Activated naive CD8-positive, alpha-beta T cell (primary cell): ENCODE data around the gene AKAP11.
A peak's percentile ranks its signal among the peaks of the same experiment; 100 is the strongest.

Experiments
- H3K27ac Mint-ChIP-seq: one replicate; pipeline ENCODE4 v1.8.0; 2021; ENCODE audit warnings: mixed read lengths
- H3K27me3 Mint-ChIP-seq: one replicate; pipeline ENCODE4 v1.8.0; 2021; ENCODE audit warnings: mixed read lengths
- H3K36me3 Mint-ChIP-seq: one replicate; pipeline ENCODE4 v1.8.0; 2021; ENCODE audit warnings: mixed read lengths
- H3K4me1 Mint-ChIP-seq: one replicate; pipeline ENCODE4 v1.8.0; 2021; ENCODE audit warnings: low read depth, mixed read lengths
- H3K4me3 Mint-ChIP-seq: one replicate; pipeline ENCODE4 v1.8.0; 2021; ENCODE audit warnings: mild to moderate bottlenecking, mixed read lengths
- H3K9me3 Mint-ChIP-seq: one replicate; pipeline ENCODE4 v1.8.0; 2021; ENCODE audit warnings: low read depth, mixed read lengths

The AKAP11 gene

DNA sequence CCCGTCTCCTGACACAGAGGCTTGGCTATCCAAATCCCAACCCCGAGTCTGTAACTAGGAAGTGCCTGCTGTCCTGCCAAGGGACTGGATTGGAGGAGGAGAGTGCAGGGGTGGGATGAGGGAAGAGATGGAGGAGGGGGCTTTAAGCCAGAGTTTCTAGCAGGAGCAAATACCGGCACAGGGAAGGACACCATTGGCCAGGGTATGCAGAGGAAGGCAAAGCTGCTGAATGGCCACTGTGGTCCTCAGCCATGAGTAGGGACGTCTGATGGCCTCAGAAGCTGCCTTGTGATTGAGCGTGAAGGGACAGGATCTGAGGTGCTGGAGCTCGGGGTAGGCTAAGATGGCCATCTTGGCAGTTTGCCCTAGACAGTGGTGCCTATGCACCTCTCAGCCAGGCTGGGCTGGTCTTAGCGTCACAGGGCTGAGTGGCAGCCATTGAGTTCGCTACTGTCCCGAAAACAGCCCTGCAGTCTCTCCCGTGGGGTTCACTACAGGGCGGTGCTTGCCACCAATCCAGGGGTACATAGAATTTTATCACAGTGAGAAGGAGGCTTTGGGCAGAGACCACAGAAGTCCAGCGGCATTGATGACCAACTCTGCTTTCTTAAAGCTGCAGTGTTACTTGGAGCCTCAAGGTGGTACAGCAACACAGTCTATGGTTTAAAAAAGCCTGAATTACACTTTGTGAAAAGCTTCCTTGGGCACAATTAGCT is 61.8 kb downstream of the AKAP11 start:
- no peaks in the 10 kb centered on the region for H3K36me3 Mint-ChIP-seq
- peak overlapping the region; percentile 79 for H3K27ac Mint-ChIP-seq

DNA sequence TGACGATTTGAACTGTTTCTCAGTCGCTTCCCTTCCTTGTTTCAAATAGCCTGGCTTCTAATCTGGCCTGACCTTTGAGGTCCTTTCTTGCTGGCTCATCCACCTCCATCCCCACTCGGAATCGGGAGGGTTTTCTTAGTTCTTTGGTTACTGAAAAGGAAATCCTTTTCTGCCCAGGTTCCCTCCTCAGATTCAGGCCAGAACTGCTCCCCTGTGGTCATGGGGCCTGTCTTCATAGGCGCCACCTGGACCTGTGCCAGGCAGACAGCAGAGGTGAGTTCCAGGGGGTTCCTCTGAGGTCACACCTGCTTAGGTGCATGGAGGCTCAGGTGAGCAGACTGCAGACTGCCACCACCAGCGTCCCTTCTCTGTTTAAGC is 62.4 kb downstream of the AKAP11 start:
- Mint-ChIP-seq H3K4me1 (peaks cover 35% of the 10 kb centered on the region), H3K4me3 (no peak overlapping the region)

More for the DNA sequence above, 61.8 kb downstream of the AKAP11 start:
- H3K4me1 Mint-ChIP-seq, result peaks cover 39% of the 10 kb centered on the region
- H3K4me3 Mint-ChIP-seq, result no peak overlapping the region
- H3K27me3 Mint-ChIP-seq, result no peaks in the 10 kb centered on the region
- H3K9me3 Mint-ChIP-seq, result no peaks in the 10 kb centered on the region

GRCh38 chr13:42337808-42338600 is 66.1 kb downstream of the AKAP11 start:
- H3K27ac Mint-ChIP-seq, result no peak overlapping the region
- peaks cover 4% of the 10 kb centered on the region for H3K36me3 Mint-ChIP-seq
- peaks cover 23% of the 10 kb centered on the region for H3K4me1 Mint-ChIP-seq
- H3K27me3 Mint-ChIP-seq, result no peaks in the 10 kb centered on the region
- no peaks in the 10 kb centered on the region for H3K9me3 Mint-ChIP-seq
- no peak overlapping the region for H3K4me3 Mint-ChIP-seq

More for the DNA sequence above, 62.4 kb downstream of the AKAP11 start:
- Mint-ChIP-seq H3K9me3 (no peaks in the 10 kb centered on the region), H3K27ac (peak overlapping the region; percentile 79), H3K27me3 (no peaks in the 10 kb centered on the region), H3K36me3 (no peaks in the 10 kb centered on the region)

DNA sequence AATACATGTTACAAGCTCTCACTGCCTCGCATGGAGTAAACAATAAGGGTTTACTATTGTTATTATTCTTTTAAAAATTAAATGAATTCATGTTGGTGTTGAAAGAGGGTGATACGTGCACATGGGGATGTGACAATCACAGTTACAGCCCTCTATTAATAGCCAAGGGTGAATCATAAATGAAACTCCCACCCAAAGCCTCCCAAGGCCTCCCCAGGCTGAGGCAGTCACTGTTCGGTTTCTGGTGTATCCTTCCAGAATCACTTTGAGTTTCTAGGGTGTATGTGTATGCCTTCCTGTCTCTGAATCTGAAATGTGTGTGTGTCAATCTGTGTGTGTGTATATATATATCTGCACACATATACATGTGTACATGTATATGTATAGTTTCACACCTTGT is 73.4 kb downstream of the AKAP11 start:
- Mint-ChIP-seq H3K4me3 (no peak overlapping the region), H3K36me3 (peaks cover 4% of the 10 kb centered on the region), H3K4me1 (peaks cover 44% of the 10 kb centered on the region), H3K9me3 (no peaks in the 10 kb centered on the region), H3K27me3 (no peaks in the 10 kb centered on the region), H3K27ac (peak overlapping the region; percentile 74)

DNA sequence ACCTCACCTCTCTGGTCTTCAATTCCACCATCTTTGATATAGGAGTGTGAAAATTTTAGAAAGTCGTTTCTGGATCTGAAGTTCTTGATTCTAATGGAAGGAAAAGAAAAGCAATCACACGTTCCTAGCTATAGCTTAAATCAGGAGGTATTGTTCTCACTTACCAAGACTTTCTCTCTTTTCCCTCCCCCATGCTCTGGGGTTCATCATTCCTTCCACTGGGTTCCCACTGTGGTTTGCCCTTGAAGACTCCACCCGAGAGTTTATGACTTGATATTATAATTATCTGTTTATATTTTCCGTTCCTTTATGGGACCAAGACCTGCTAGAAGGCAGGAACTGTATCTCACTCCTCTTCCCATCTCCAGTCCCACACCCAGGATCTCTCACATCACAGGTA is 76.6 kb downstream of the AKAP11 start:
- Mint-ChIP-seq H3K27ac (peak overlapping the region; percentile 74), H3K27me3 (no peaks in the 10 kb centered on the region), H3K9me3 (no peaks in the 10 kb centered on the region), H3K4me3 (no peak overlapping the region), H3K36me3 (no peaks in the 10 kb centered on the region), H3K4me1 (peaks cover 53% of the 10 kb centered on the region)

DNA sequence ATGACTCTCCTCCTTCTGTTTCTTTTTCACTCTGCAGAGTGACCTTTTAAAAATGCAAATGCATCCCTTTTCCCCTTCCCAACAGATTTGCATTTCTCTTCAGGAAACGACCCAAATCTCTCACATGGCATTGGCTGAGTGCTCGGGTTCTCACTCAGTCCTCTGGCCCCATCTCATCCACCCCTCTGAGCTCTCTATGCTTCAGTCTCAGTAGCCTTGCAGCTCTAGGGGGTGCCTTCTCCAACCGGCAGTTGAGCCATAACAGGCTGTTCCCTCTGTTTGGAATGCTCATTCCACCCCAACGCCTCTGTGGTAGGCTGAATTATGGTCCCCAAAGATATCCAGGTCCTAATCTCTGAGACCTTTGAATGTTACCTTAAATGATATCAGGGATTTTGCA is 78.2 kb downstream of the AKAP11 start:
- Mint-ChIP-seq H3K27ac (peak overlapping the region; percentile 74), H3K27me3 (no peaks in the 10 kb centered on the region), H3K36me3 (no peaks in the 10 kb centered on the region), H3K4me1 (peaks cover 59% of the 10 kb centered on the region), H3K4me3 (no peak overlapping the region), H3K9me3 (no peaks in the 10 kb centered on the region)

DNA sequence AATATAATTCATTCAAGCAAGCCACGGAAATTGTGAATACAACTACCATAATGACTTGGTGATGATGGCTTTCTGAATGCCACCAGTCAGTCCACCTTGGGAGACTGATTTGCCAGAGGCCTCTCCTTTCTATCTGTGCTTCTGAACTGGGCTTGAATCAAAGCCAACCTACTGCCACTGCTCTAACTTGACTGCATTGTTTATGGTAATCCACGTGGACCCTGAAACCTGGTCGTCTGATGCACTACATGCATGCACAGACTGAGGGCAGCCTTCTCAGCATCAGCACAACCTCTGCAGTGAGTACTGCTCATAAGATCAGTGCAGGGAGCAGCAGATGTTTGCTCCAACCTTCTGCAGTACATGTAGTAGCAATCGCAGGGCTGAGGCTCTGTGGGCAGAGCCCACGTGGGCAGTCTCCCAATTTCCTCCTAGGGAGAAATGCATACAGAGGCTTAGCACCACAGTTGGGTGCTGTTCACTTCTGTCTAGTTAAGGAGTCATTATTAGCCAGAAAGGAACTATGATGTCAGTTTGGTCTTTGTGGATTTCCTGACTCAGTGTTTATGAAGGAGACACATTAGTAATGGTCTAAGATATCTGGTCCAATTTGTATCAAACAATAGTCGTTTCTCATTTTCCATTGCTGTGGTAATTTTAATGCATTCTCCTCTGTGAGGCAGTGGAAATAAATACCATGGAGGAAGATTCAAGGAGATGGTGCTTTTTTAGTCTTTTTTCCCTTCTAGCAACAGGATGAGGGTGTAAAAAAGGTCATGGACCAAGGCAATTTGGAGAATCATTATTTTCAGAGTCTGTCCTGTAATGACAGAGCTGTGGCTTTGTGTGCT is 82.5 kb downstream of the AKAP11 start:
- Mint-ChIP-seq H3K27ac (peak overlapping the region; percentile 99), H3K4me1 (peaks cover 73% of the 10 kb centered on the region), H3K36me3 (peaks cover 2% of the 10 kb centered on the region), H3K9me3 (peaks cover 4% of the 10 kb centered on the region), H3K27me3 (no peaks in the 10 kb centered on the region), H3K4me3 (peak overlapping the region; percentile 83)

- H3K27me3 Mint-ChIP-seq, result no peaks in the 10 kb centered on the region
- peak overlapping the region; percentile 99 for H3K27ac Mint-ChIP-seq
- peak overlapping the region; percentile 83 for H3K4me3 Mint-ChIP-seq
- H3K36me3 Mint-ChIP-seq, result peaks cover 2% of the 10 kb centered on the region
- H3K9me3 Mint-ChIP-seq, result peaks cover 4% of the 10 kb centered on the region
- peaks cover 68% of the 10 kb centered on the region for H3K4me1 Mint-ChIP-seq
These were observed 83.1 kb downstream of the AKAP11 start for GRCh38 chr13:42355092-42355485.

- peaks cover 2% of the 10 kb centered on the region for H3K36me3 Mint-ChIP-seq
- H3K27ac Mint-ChIP-seq, result peak overlapping the region; percentile 99
- H3K27me3 Mint-ChIP-seq, result no peaks in the 10 kb centered on the region
- H3K4me3 Mint-ChIP-seq, result peak overlapping the region; percentile 83
- peaks cover 4% of the 10 kb centered on the region for H3K9me3 Mint-ChIP-seq
- H3K4me1 Mint-ChIP-seq, result peaks cover 67% of the 10 kb centered on the region
These were observed 83.7 kb downstream of the AKAP11 start for GRCh38 chr13:42355491-42356183.

- Mint-ChIP-seq H3K4me1 (peaks cover 67% of the 10 kb centered on the region), H3K36me3 (peaks cover 2% of the 10 kb centered on the region), H3K4me3 (peak overlapping the region; percentile 78), H3K27me3 (no peaks in the 10 kb centered on the region), H3K27ac (peak overlapping the region; percentile 99), H3K9me3 (peaks cover 4% of the 10 kb centered on the region)
These were observed 84.2 kb downstream of the AKAP11 start for GRCh38 chr13:42356184-42356575.

DNA sequence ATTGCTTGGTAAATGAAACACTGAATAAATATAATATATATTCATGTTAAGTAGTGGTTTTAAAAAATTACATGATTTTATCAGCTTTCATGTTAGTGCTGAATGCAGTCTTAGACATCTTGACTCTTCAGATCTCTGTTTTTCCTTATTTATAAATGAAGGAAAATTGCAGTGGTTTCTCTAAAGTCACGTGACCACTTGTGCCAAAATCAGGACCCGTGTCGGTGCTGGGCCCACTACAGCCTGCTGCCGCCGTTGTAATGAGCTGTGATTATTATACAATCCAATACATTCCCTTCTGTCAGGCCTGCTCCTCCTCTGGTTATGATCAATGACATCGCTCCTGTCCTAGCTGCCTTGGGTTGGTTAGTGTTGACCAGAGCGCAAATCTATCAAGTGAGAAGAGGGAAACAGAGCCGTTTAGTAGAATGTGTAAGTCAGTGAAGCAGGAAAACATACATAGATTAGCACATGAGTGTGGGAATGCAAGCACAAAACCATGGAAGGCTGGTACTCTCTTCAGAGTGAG is 88.2 kb downstream of the AKAP11 start:
- Mint-ChIP-seq H3K27ac (peak overlapping the region; percentile 2), H3K27me3 (no peaks in the 10 kb centered on the region)

GRCh38 chr13:42361701-42362100 is 89.7 kb downstream of the AKAP11 start:
- Mint-ChIP-seq H3K27ac (no peak overlapping the region), H3K9me3 (no peaks in the 10 kb centered on the region), H3K4me1 (peaks cover 36% of the 10 kb centered on the region), H3K27me3 (no peaks in the 10 kb centered on the region), H3K36me3 (no peaks in the 10 kb centered on the region), H3K4me3 (no peak overlapping the region)

More for the DNA sequence above, 88.2 kb downstream of the AKAP11 start:
- Mint-ChIP-seq H3K4me3 (no peak overlapping the region), H3K4me1 (peaks cover 50% of the 10 kb centered on the region), H3K36me3 (peaks cover 2% of the 10 kb centered on the region), H3K9me3 (peaks cover 4% of the 10 kb centered on the region)

GRCh38 chr13:42363941-42364612 is 92.1 kb downstream of the AKAP11 start:
- peaks cover 31% of the 10 kb centered on the region for H3K4me1 Mint-ChIP-seq
- H3K27ac Mint-ChIP-seq, result no peak overlapping the region
- H3K4me3 Mint-ChIP-seq, result no peak overlapping the region
- H3K36me3 Mint-ChIP-seq, result no peaks in the 10 kb centered on the region
- H3K27me3 Mint-ChIP-seq, result no peaks in the 10 kb centered on the region
- H3K9me3 Mint-ChIP-seq, result no peaks in the 10 kb centered on the region

- no peaks in the 10 kb centered on the region for H3K27me3 Mint-ChIP-seq
- no peaks in the 10 kb centered on the region for H3K36me3 Mint-ChIP-seq
- H3K27ac Mint-ChIP-seq, result no peak overlapping the region
- no peaks in the 10 kb centered on the region for H3K9me3 Mint-ChIP-seq
- H3K4me3 Mint-ChIP-seq, result no peak overlapping the region
- H3K4me1 Mint-ChIP-seq, result peaks cover 31% of the 10 kb centered on the region
These were observed 92.7 kb downstream of the AKAP11 start for GRCh38 chr13:42364613-42365000.
